GM06990 (cell line): ENCODE data around the gene ATP9A.

Experiments used
- DNase-seq: peaks from one replicate; pipeline ENCODE4 v3.0.0-alpha.2; 2011; ENCODE audit not compliant: insufficient read length; ENCODE audit errors: extremely low read depth
- H3K27me3 ChIP-seq: replicated peaks from 2 replicates; pipeline ENCODE4 v1.6.0; 2011; ENCODE audit warnings: low read length; ENCODE audit not compliant: control insufficient read depth, insufficient read depth
- H3K36me3 ChIP-seq: 2 replicates; pipeline ENCODE4 v1.5.1; 2011; ENCODE audit warnings: low read length; ENCODE audit not compliant: control insufficient read depth, insufficient read depth
- H3K4me3 ChIP-seq: replicated peaks from 2 replicates; pipeline ENCODE4 v1.5.1; 2011; ENCODE audit warnings: low read depth, mild to moderate bottlenecking, control low read depth, low read length
- TF ChIP-seq, protein P1 (sequence below): IDR thresholded peaks from 2 replicates; pipeline ENCODE4 v1.5.1; 2011; ENCODE audit warnings: low read length, control low read depth, mild to moderate bottlenecking, inconsistent platforms; ENCODE audit not compliant: insufficient read depth, poor library complexity, severe bottlenecking

The ATP9A gene

DNA sequence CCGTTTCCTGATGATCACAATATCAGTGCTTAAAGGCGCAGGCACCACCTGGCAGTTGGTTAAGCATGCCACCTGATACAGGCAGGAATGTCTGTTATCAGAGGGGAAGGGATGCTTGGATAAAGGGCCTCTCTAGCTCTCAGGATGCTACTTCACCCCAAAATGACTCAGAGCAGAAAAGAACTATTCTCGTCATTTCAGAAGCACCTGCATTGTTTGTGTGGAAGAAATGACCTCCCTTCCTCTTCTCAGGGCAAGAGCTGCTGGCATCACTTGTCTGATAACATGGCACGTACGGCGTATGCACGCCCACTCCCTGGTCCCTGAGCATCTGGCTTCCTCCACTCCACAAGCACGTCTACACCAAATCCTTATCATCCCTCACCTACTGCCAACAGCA is 47.3 kb downstream of the ATP9A start:
- H3K27me3 ChIP-seq: no peaks in the 10 kb centered on the region
- H3K36me3 ChIP-seq: no peaks in the 10 kb centered on the region
- H3K4me3 ChIP-seq: no peak overlapping the region
- TF ChIP-seq, protein P1, sequence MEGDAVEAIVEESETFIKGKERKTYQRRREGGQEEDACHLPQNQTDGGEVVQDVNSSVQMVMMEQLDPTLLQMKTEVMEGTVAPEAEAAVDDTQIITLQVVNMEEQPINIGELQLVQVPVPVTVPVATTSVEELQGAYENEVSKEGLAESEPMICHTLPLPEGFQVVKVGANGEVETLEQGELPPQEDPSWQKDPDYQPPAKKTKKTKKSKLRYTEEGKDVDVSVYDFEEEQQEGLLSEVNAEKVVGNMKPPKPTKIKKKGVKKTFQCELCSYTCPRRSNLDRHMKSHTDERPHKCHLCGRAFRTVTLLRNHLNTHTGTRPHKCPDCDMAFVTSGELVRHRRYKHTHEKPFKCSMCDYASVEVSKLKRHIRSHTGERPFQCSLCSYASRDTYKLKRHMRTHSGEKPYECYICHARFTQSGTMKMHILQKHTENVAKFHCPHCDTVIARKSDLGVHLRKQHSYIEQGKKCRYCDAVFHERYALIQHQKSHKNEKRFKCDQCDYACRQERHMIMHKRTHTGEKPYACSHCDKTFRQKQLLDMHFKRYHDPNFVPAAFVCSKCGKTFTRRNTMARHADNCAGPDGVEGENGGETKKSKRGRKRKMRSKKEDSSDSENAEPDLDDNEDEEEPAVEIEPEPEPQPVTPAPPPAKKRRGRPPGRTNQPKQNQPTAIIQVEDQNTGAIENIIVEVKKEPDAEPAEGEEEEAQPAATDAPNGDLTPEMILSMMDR: no peak
- no peak for DNase-seq

DNA sequence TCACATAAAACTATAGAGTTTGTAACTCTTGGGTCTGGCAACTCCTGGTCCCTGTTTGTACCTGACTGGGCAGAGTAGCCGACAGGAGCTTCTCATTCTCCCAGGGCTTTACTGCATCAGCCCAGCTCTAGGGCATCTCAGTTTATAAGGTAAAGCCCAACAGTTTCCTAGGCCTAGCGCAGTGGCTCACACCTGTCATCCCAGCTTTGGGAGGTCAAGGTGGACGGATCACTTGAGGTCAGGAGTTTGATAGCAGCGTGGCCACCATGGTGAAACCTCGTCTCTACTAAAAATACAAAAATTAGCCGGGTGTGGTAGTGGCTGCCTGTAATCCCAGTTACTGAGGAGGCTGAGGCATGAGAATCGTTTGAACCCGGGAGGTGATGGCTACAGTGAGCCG is 47.8 kb downstream of the ATP9A start:
- no peak overlapping the region for H3K4me3 ChIP-seq
- TF ChIP-seq, protein P1: no peak
- DNase-seq: no peak
- no peaks in the 10 kb centered on the region for H3K36me3 ChIP-seq
- no peaks in the 10 kb centered on the region for H3K27me3 ChIP-seq

DNA sequence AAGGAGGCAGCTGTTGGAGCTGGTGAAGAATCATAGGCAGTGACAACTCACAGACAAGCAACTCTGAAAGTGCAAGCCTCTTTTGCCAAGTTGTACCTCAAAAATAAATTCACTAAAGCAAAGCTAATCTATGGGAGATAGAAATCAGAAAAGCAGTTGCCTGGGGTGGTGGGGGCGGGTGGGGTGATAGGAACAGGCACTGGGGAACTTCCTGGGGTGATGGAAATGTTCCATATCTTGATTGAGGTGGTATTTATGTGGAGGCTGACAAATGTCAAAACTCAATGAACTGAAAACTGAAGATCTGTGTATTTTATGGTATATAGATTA is 52.4 kb downstream of the ATP9A start:
- no peak for DNase-seq
- Histone ChIP-seq H3K27me3 (no peaks in the 10 kb centered on the region), H3K4me3 (no peak overlapping the region), H3K36me3 (no peaks in the 10 kb centered on the region)
- TF ChIP-seq, protein P1: no peak

DNA sequence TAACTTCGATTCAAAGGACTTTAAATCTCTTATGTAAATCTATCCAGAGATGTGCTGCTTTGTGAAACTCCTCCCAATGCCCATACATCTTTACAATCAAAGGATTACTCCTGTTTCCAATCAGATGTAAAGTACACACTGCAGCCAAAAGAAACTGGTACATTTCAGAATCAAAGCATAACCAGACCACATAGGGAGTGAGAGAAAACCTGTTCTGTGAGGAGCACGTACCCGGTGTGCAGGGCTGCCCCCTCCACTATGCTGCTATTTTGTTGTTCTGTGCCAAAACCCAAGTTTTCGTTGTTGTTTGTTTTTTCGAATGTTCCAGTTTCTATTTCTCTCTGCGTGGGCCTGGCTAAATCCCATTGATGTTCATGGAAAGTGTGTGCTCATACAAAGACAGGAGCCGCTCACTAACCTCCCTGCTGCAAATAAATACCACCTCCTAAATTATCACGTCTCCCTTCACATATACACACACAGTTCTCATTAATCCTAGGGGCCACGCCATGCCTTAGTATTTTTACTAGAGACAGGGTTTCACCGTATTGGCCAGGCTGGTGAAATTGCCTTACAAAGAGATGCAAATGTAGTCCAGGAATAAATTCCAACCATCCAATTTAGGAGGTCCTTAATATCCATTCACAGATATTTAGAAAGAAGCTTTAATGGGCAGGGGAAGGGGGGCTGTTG is 52.9 kb downstream of the ATP9A start:
- no peaks in the 10 kb centered on the region for H3K36me3 ChIP-seq
- H3K27me3 ChIP-seq: no peaks in the 10 kb centered on the region
- DNase-seq: no peak
- H3K4me3 ChIP-seq: no peak overlapping the region
- TF ChIP-seq, protein P1: no peak

DNA sequence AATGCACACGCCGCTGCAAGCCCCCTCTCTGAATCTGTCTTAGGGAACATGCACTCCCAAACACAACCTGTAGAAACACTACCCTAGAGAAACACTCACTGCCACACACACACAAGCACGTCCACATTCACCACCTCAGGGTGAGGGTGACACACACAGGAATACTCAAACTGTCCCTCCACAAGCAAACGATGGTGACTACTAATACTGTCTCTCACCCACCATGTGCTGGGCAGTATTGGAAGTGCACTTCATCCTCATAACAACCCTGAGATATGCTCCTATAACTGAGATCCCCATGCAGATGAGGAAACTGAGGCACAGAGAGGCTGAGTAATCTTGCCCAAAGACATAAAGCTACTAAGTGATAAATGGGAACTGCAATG is 55.0 kb downstream of the ATP9A start:
- TF ChIP-seq, protein P1: no peak
- H3K36me3 ChIP-seq: no peaks in the 10 kb centered on the region
- H3K27me3 ChIP-seq: no peaks in the 10 kb centered on the region
- H3K4me3 ChIP-seq: no peak overlapping the region
- no peak for DNase-seq
